ENCODE data around the gene PDLIM7.
A peak's percentile ranks its signal among the peaks of the same experiment; 100 is the strongest.

DNA sequence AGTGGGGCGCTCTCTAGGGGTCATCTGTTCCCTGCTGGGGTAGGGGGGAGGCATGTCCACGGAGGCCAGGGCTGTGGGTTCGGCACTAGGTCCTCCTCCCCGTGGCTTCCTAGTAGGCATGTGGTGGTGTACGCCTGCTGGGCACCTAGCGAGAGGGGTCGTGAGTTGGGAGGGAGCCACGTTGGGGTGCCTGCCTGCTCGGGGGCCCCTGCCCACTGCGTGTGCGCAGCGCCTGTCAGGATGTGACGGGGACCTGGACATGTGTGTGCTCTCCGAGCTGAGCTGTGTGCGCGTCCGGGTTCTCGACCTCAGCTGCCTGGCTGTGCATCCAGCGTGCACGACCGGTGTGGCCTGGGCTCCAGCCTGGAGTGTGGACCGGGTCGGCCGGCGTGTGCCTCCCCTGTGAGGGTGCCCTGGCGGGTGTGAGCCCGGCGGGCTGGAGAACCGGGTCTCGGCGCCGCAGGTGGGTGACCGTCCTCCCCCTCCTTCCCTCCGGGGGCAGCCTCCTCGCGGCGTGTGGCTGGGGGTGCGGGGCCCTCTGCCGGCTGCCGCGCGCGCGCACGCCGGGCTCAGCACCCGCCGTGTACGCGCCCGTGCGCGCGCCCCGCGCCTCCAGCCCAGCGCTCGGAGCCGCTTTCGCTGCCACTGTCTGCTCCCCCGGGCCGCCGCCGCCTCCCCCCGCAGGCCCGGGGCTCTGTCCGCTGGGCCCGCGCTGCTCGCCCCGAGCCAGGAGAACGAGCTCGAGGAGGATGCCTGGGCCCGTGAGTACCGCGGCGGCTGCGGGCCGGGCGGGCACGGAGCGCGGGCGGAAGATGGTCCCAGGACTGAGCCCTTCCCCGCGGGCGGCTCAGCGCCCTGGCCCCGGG, 51.0 kb downstream of the PDLIM7 start, which contains the start of gene PRR7:
- TF ChIP-seq, protein P1, sequence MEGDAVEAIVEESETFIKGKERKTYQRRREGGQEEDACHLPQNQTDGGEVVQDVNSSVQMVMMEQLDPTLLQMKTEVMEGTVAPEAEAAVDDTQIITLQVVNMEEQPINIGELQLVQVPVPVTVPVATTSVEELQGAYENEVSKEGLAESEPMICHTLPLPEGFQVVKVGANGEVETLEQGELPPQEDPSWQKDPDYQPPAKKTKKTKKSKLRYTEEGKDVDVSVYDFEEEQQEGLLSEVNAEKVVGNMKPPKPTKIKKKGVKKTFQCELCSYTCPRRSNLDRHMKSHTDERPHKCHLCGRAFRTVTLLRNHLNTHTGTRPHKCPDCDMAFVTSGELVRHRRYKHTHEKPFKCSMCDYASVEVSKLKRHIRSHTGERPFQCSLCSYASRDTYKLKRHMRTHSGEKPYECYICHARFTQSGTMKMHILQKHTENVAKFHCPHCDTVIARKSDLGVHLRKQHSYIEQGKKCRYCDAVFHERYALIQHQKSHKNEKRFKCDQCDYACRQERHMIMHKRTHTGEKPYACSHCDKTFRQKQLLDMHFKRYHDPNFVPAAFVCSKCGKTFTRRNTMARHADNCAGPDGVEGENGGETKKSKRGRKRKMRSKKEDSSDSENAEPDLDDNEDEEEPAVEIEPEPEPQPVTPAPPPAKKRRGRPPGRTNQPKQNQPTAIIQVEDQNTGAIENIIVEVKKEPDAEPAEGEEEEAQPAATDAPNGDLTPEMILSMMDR (IDR thresholded peaks at IDR 0.05), result no peak
- TF ChIP-seq POLR2A (IDR thresholded peaks at IDR 0.05) (no peak), EP300 (IDR thresholded peaks at IDR 0.05) (no peak), POLR2AphosphoS5 (IDR thresholded peaks at IDR 0.05) (peak in 1 of 4 donors; percentile 37)
